DOHH2 (cell line): ENCODE data around the gene BMERB1.

ENCODE experiments used
- H3F3A ChIP-seq: fragments of 200-600 bp; sonication (generic), shearing (Covaris generic); 2 replicates; pipeline ENCODE4 v1.6.0; 2016; ENCODE audit warnings: antibody characterized with exemption, mild to moderate bottlenecking; ENCODE audit not compliant: control insufficient read depth, insufficient read depth
- H3K27ac ChIP-seq: fragments of 200-600 bp; sonication (generic); 2 replicates; pipeline ENCODE4 v1.5.1; 2014; ENCODE audit warnings: low read depth, mild to moderate bottlenecking, low read length, moderate library complexity
- H3K27me3 ChIP-seq: fragments of 200-600 bp; sonication (generic); 2 replicates; pipeline ENCODE4 v1.6.1; 2014; ENCODE audit warnings: mild to moderate bottlenecking, low read length, mixed read lengths; ENCODE audit not compliant: control insufficient read depth
- H3K36me3 ChIP-seq: fragments of 200-600 bp; sonication (generic); 2 replicates; pipeline ENCODE4 v1.6.1; 2014; ENCODE audit warnings: mild to moderate bottlenecking, low read length, moderate library complexity, mixed read lengths; ENCODE audit not compliant: control insufficient read depth
- H3K4me1 ChIP-seq: fragments of 200-600 bp; sonication (generic); 2 replicates; pipeline ENCODE4 v1.6.1; 2014; ENCODE audit warnings: mild to moderate bottlenecking, low read length, mixed read lengths; ENCODE audit not compliant: control insufficient read depth
- H3K4me2 ChIP-seq: fragments of 200-600 bp; sonication (generic); 2 replicates; pipeline ENCODE4 v1.6.0; 2014; ENCODE audit warnings: mild to moderate bottlenecking, low read length, moderate library complexity
- H3K4me3 ChIP-seq: fragments of 200-600 bp; sonication (generic); 2 replicates; pipeline ENCODE4 v1.5.1; 2014; ENCODE audit warnings: mild to moderate bottlenecking, low read length, mixed read lengths
- H3K79me2 ChIP-seq: fragments of 200-600 bp; sonication (generic); 2 replicates; pipeline ENCODE4 v1.6.1; 2014; ENCODE audit warnings: mild to moderate bottlenecking, low read length, mixed read lengths; ENCODE audit not compliant: control insufficient read depth
- H3K9me2 ChIP-seq: fragments of 200-600 bp; sonication (generic); replicated peaks from 2 replicates; pipeline ENCODE4 v1.6.1; 2014; ENCODE audit warnings: mild to moderate bottlenecking, low read length, mixed read lengths; ENCODE audit not compliant: control insufficient read depth
- H3K9me3 ChIP-seq: fragments of 200-600 bp; sonication (generic); 2 replicates; pipeline ENCODE4 v1.6.1; 2014; ENCODE audit warnings: antibody characterized with exemption, low read length, mixed read lengths; ENCODE audit not compliant: control insufficient read depth, insufficient read depth
- H4K20me1 ChIP-seq: fragments of 200-600 bp; sonication (generic); 2 replicates; pipeline ENCODE4 v1.6.0; 2014; ENCODE audit warnings: low read depth, mild to moderate bottlenecking, antibody characterized with exemption, low read length, moderate library complexity; ENCODE audit not compliant: control insufficient read depth, insufficient read depth
- EZH2phosphoT487 ChIP-seq: fragments of 200-600 bp; sonication (generic); IDR thresholded peaks from 2 replicates; pipeline ENCODE4 v1.6.1; 2017; ENCODE audit warnings: borderline replicate concordance, mild to moderate bottlenecking, antibody characterized with exemption, low read length, moderate library complexity, mixed read lengths
- TF ChIP-seq, protein P1 (sequence below): fragments of 200-600 bp; sonication (generic); IDR thresholded peaks from one replicate; pipeline ENCODE4 v1.5.1; 2014; ENCODE audit warnings: antibody characterized with exemption, mild to moderate bottlenecking, low read depth, low read length; ENCODE audit not compliant: poor library complexity, severe bottlenecking

BMERB1 gene

DNA sequence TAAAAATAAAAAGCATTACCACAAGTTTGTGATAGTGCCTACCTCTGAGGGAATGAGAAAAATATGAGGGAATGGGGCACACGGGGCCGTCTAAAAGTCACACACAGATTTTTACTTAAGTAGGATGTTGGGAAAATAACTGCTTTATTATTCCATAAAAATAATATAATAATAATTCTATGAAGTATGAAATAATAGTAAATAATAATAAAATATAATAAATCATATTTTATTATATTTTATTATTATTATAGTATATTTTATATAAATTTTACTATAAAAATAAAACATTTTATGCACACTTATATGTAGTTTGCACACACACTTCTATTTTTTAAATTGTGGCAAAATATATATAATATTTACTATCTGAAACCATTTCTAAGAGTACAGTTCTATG is 92.3 kb downstream of the BMERB1 start:
- Histone ChIP-seq H3K27ac (no peak overlapping the region), H3K36me3 (no peaks in the 10 kb centered on the region), H3K79me2 (no peaks in the 10 kb centered on the region), H3K4me3 (no peak overlapping the region), H4K20me1 (no peaks in the 10 kb centered on the region), H3K4me1 (no peaks in the 10 kb centered on the region), H3K4me2 (no peak overlapping the region), H3K27me3 (0 out of 2 replicates have a peak, but pooled peaks cover 5% of the 10 kb centered on the region), H3K9me2 (no peaks in the 10 kb centered on the region), H3F3A (no peaks in the 10 kb centered on the region), H3K9me3 (no peaks in the 10 kb centered on the region)
- TF ChIP-seq, protein P1, sequence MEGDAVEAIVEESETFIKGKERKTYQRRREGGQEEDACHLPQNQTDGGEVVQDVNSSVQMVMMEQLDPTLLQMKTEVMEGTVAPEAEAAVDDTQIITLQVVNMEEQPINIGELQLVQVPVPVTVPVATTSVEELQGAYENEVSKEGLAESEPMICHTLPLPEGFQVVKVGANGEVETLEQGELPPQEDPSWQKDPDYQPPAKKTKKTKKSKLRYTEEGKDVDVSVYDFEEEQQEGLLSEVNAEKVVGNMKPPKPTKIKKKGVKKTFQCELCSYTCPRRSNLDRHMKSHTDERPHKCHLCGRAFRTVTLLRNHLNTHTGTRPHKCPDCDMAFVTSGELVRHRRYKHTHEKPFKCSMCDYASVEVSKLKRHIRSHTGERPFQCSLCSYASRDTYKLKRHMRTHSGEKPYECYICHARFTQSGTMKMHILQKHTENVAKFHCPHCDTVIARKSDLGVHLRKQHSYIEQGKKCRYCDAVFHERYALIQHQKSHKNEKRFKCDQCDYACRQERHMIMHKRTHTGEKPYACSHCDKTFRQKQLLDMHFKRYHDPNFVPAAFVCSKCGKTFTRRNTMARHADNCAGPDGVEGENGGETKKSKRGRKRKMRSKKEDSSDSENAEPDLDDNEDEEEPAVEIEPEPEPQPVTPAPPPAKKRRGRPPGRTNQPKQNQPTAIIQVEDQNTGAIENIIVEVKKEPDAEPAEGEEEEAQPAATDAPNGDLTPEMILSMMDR = no peak
- TF ChIP-seq EZH2phosphoT487 = no peak

DNA sequence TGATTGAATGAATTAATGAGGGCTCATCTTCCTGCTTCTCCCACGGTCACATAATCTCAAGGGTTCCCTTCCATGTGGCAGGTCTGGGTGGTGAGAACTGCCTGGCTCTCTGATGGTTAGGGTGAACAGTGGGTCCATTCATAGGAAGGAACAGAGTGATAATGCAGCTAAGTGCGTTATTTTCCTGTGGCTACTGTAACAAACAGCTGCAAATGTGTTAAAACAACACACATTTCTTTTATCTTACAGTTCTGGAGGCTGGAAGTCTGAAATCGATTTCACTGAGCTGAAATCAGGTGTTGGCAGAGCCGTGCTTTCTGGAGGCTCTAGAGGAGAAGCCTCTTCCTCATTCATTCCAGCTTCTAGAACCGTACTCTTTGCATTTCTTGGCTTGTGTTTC is 95.3 kb downstream of the BMERB1 start:
- Histone ChIP-seq H3K27ac (no peak overlapping the region), H3K4me1 (no peaks in the 10 kb centered on the region), H3K9me2 (no peaks in the 10 kb centered on the region), H3K79me2 (no peaks in the 10 kb centered on the region), H3F3A (no peaks in the 10 kb centered on the region), H4K20me1 (no peaks in the 10 kb centered on the region), H3K9me3 (no peaks in the 10 kb centered on the region), H3K27me3 (0 out of 2 replicates have a peak, but pooled peaks cover 5% of the 10 kb centered on the region), H3K36me3 (no peaks in the 10 kb centered on the region), H3K4me2 (no peak overlapping the region), H3K4me3 (no peak overlapping the region)
- no peak for TF ChIP-seq EZH2phosphoT487
- TF ChIP-seq, protein P1 = no peak

DNA sequence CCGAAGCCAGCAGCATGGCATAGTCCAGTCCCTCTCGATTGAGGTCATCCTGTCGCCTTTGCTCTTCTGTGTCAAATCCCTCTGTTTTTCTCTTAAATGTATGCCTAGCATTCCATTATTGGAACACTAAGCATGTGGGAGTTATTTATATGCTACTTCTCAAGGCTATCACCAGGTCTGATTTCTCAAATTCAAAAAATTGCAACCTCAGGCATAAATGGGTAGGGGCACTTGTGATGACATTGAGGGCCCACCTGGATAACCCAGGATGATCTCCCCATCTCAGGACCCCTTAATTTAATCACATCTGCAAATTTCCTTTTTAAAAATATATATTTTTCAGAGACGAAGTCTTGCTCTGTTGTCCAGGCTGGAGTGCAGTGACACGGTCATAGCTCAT is 95.7 kb downstream of the BMERB1 start:
- Histone ChIP-seq H3F3A (no peaks in the 10 kb centered on the region), H3K4me3 (no peak overlapping the region), H3K79me2 (no peaks in the 10 kb centered on the region), H3K27me3 (0 out of 2 replicates have a peak, but pooled peaks cover 5% of the 10 kb centered on the region), H3K27ac (no peak overlapping the region), H3K9me3 (no peaks in the 10 kb centered on the region), H3K4me1 (no peaks in the 10 kb centered on the region), H3K9me2 (no peaks in the 10 kb centered on the region), H3K36me3 (no peaks in the 10 kb centered on the region), H4K20me1 (no peaks in the 10 kb centered on the region), H3K4me2 (no peak overlapping the region)
- TF ChIP-seq, protein P1 = no peak
- TF ChIP-seq EZH2phosphoT487 = no peak

DNA sequence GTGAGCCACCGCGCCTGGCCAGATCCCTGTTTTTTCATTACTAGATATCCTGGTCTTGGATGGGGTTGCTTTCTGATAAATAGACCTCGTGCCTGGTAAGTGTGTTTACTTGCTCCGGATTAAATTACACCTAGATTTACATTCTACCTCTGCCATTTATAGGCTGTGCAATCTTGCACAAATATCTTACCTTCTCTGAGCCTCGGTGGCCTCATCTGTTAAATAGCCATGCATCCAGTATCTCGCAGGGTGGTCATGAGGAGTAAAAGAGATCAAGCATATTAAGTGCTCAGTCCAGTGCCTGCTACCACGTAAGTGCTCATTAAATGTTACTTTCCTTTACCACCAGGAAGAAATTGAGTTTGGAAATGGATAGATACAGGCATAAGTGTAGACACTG is 98.4 kb downstream of the BMERB1 start:
- no peaks in the 10 kb centered on the region for H3K9me3 ChIP-seq
- H3K79me2 ChIP-seq = no peaks in the 10 kb centered on the region
- 0 out of 2 replicates have a peak, but pooled peaks cover 5% of the 10 kb centered on the region for H3K27me3 ChIP-seq
- no peak overlapping the region for H3K4me2 ChIP-seq
- no peak overlapping the region for H3K4me3 ChIP-seq
- no peaks in the 10 kb centered on the region for H3F3A ChIP-seq
- no peaks in the 10 kb centered on the region for H3K9me2 ChIP-seq
- H3K27ac ChIP-seq = no peak overlapping the region
- TF ChIP-seq, protein P1 = no peak
- no peak for TF ChIP-seq EZH2phosphoT487
- H3K36me3 ChIP-seq = no peaks in the 10 kb centered on the region
- no peaks in the 10 kb centered on the region for H3K4me1 ChIP-seq
- no peaks in the 10 kb centered on the region for H4K20me1 ChIP-seq
